ENCODE data around the gene STK11.

The STK11 gene

GRCh38 chr19:1275976-1276627 is 70.5 kb downstream of the STK11 start:
- Histone ChIP-seq H3K27me3 (no peaks in the 10 kb centered on the region; a peak in 1 of 22 replicates), H3K4me2 (peak overlapping the region; percentile 93 to 100 (median 99)), H3K27ac (peak overlapping the region; percentile 92 to 99 (median 97)), H3K4me3 (peak overlapping the region; percentile 58 to 79 (median 73)), H3K9ac (peak overlapping the region; percentile 89 to 100 (median 99)), H3K36me3 (peaks cover 50 to 82% (median 63%) of the 10 kb centered on the region in 11 experiments), H4K20me1 (peaks cover 45 to 91% (median 77%) of the 10 kb centered on the region in 11 experiments), H3K4me1 (peaks cover 43 to 69% (median 57%) of the 10 kb centered on the region in 10 experiments), H3K9me3 (replicated peaks in 1 of 11) (no peaks in the 10 kb centered on the region)
- no peak for TF ChIP-seq Cebpa-rat (IDR thresholded peaks at IDR 0.05)

GRCh38 chr19:1276628-1277022 is 71.0 kb downstream of the STK11 start:
- peak overlapping the region; percentile 89 to 100 (median 99) for H3K9ac ChIP-seq
- no peak for TF ChIP-seq Cebpa-rat (IDR thresholded peaks at IDR 0.05)
- no peaks in the 10 kb centered on the region for H3K9me3 ChIP-seq (replicated peaks in 1 of 11)
- peaks cover 37 to 64% (median 52%) of the 10 kb centered on the region in 10 experiments for H3K4me1 ChIP-seq
- peak overlapping the region; percentile 93 to 100 (median 99) for H3K4me2 ChIP-seq
- peaks cover 40 to 86% (median 74%) of the 10 kb centered on the region in 11 experiments for H4K20me1 ChIP-seq
- no peaks in the 10 kb centered on the region; a peak in 1 of 22 replicates for H3K27me3 ChIP-seq
- H3K4me3 ChIP-seq, result peak overlapping the region; percentile 58 to 79 (median 73)
- H3K27ac ChIP-seq, result peak overlapping the region in 10 of 11 experiments; percentile 92 to 99 (median 97); a peak in 20 of 22 replicates
- H3K36me3 ChIP-seq, result peaks cover 44 to 77% (median 57%) of the 10 kb centered on the region in 11 experiments

- Histone ChIP-seq H3K27ac (peak overlapping the region in 5 of 11 experiments; percentile 92 to 99 (median 97); a peak in 7 of 22 replicates), H3K9me3 (replicated peaks in 1 of 11) (no peaks in the 10 kb centered on the region), H3K4me1 (peaks cover 33 to 59% (median 48%) of the 10 kb centered on the region in 10 experiments), H4K20me1 (peaks cover 35 to 82% (median 70%) of the 10 kb centered on the region in 11 experiments), H3K36me3 (peaks cover 40 to 72% (median 53%) of the 10 kb centered on the region in 11 experiments), H3K9ac (peak overlapping the region; percentile 89 to 100 (median 99); a peak in 20 of 22 replicates), H3K27me3 (no peaks in the 10 kb centered on the region; a peak in 1 of 22 replicates), H3K4me2 (peak overlapping the region; percentile 93 to 100 (median 99)), H3K4me3 (peak overlapping the region in 8 of 10 experiments; percentile 70 to 79 (median 73); a peak in 13 of 20 replicates)
- no peak for TF ChIP-seq Cebpa-rat (IDR thresholded peaks at IDR 0.05)
Observed at GRCh38 chr19:1277061-1277460, 71.5 kb downstream of the STK11 start.

All from BLaER1 treated with 17β-estradiol and CSF1 and Interleukin-3, amounts not matched to agents 10 nM and 100 nM (cell line).